ENCODE results near the gene MCCC2.

GRCh38 chr5:71662381-71662780 is 75.2 kb downstream of the MCCC2 start:
- TF ChIP-seq CTCF (IDR thresholded peaks at IDR 0.05; ENCODE audit: insufficient read depth, low read depth, low read length) (no peak), EZH2 (IDR thresholded peaks at IDR 0.05; ENCODE audit: insufficient read depth, low read length) (no peak)

Data from astrocyte (in vitro differentiated cells and primary cell).